ENCODE data around the gene SPSB3. TPM values are rescaled to one million over a fixed set of nuclear protein-coding genes. Genes with fewer than 3 reads are reported as not detected.

SPSB3 gene
- total and polyA plus RNA-seq, 2 of the 4 experiments (the other 2 are of a cell fraction) = 9.1 to 30.8 TPM

- no peak overlapping the region for H3K4me2 ChIP-seq (ENCODE audit: low read depth, low read length)
- CTCF ChIA-PET = no interaction called here
- H4K20me1 ChIP-seq (ENCODE audit: insufficient read depth, low read length) = 0 out of 2 replicates have a peak, but pooled peaks cover 3% of the 10 kb centered on the region
- ATAC-seq (ENCODE audit: low read depth) (no peak), DNase-seq (no peak)
- no peak overlapping the region for H3K4ac ChIP-seq (ENCODE audit: low read depth, low read length)
- dilution Hi-C loops (cut with HindIII; ENCODE audit: low sequenced_read_pairs, unreplicated experiment) (no loop called here), in situ Hi-C loops (cut with MboI; ENCODE audit: low sequenced_read_pairs) (no loop called here), intact Hi-C loops (cut with micrococcal nuclease) (no loop called here)
- H3K56ac ChIP-seq (ENCODE audit: extremely low read depth, insufficient read depth, low read length) = no peak overlapping the region
- no peaks in the 10 kb centered on the region for H3K4me1 ChIP-seq (ENCODE audit: control insufficient read depth, insufficient read depth, low read length)
- H2AK5ac ChIP-seq (ENCODE audit: low read depth, low read length) = no peak overlapping the region
- H3K27ac ChIP-seq (ENCODE audit: insufficient read depth, low read length) = no peak overlapping the region
- H3K27me3 ChIP-seq (ENCODE audit: control insufficient read depth, insufficient read depth, low read length) = no peaks in the 10 kb centered on the region
- no TSS peak for BruUV-seq (replicated peaks)
- H2AFZ ChIP-seq (replicated peaks; ENCODE audit: low read length, poor library complexity) = no peak overlapping the region
- no peak overlapping the region for H4K5ac ChIP-seq (ENCODE audit: low read depth, low read length)
- H3K23ac ChIP-seq (ENCODE audit: low read depth, low read length) = no peak overlapping the region
- no peak overlapping the region for H2BK5ac ChIP-seq (ENCODE audit: low read depth, low read length, poor library complexity, severe bottlenecking)
- H2AK9ac ChIP-seq (replicated peaks; ENCODE audit: low read depth, low read length, poor library complexity) = no peak overlapping the region
- H4K91ac ChIP-seq (ENCODE audit: insufficient read depth, low read depth, low read length) = no peak overlapping the region
- no peak for TF ChIP-seq CTCF (conservative IDR thresholded peaks at IDR 0.05; ENCODE audit: low read depth, low read length)
- TF ChIP-seq MAFK (IDR thresholded peaks at IDR 0.05; ENCODE audit: low read depth, low read length) = no peak
- no peak for TF ChIP-seq ELK1 (IDR thresholded peaks at IDR 0.05; ENCODE audit: borderline replicate concordance, low read depth, low read length)
- H2BK20ac ChIP-seq (ENCODE audit: low read depth, low read length) = no peak overlapping the region
- H3K36me3 ChIP-seq (ENCODE audit: control insufficient read depth, insufficient read depth, low read length) = peaks cover 18% of the 10 kb centered on the region
- H4K8ac ChIP-seq (ENCODE audit: low read depth in 2 of 2, low read length in 2 of 2) = no peak overlapping the region
- no peak overlapping the region for H3K9ac ChIP-seq (ENCODE audit: low read depth, low read length)
- no peak overlapping the region for H3K18ac ChIP-seq (ENCODE audit: low read depth, low read length)
- peaks cover 0 to 11% of the 10 kb centered on the region in 2 experiments; a peak in 2 of 4 replicates for H3K79me1 ChIP-seq (ENCODE audit: low read depth in 1 of 2, low read length in 2 of 2)
- H3K14ac ChIP-seq (replicated peaks; ENCODE audit: low read depth, low read length) = no peak overlapping the region
- no peak overlapping the region for H3K4me3 ChIP-seq (ENCODE audit: insufficient read depth, low read depth, low read length)
- POLR2A ChIA-PET (ENCODE audit: unreplicated experiment) = no interaction called here
- WGBS, 2 experiments (ENCODE audit: extremely low coverage in 2 of 2, insufficient read length in 1 of 2) = 80% methylated on average over 10 of the region's 35 CpGs; no CpG with 5 or more reads in 1 of the 2 experiments
- H3K9me1 ChIP-seq (ENCODE audit: insufficient read depth, low read length) = peaks cover 2% of the 10 kb centered on the region; the same call in 1 of the 2 replicates
- no peak overlapping the region for H2BK120ac ChIP-seq (ENCODE audit: low read depth, low read length)
- H2BK15ac ChIP-seq (ENCODE audit: low read depth, low read length) = no peak overlapping the region
- H3K9me3 ChIP-seq (ENCODE audit: control insufficient read depth, insufficient read depth, low read length) = no peaks in the 10 kb centered on the region
Measured at GRCh38 chr16:1818873-1819525, 36.6 kb upstream of the SPSB3 start.

All from IMR-90 (cell line).